ENCODE results near the gene ICA1.

ICA1 gene

GRCh38 chr7:8176370-8177081 is 85.4 kb downstream of the ICA1 start:
- H3K4me1 Mint-ChIP-seq = peaks cover 55% of the 10 kb centered on the region
- no peaks in the 10 kb centered on the region for H3K27me3 Mint-ChIP-seq
- peaks cover 1% of the 10 kb centered on the region for H3K36me3 Mint-ChIP-seq (ENCODE audit: insufficient read depth)
- H3K9me3 Mint-ChIP-seq = no peaks in the 10 kb centered on the region
- peak; percentile 22 to 59 for DNase-seq (ENCODE audit: low spot score in 2 of 2)
- peak overlapping the region; percentile 90 for H3K27ac Mint-ChIP-seq (ENCODE audit: low read depth)
- H3K4me3 Mint-ChIP-seq = peak overlapping the region; percentile 52
- peak; percentile 93 for ATAC-seq (replicated peaks; ENCODE audit: extremely low read depth, poor library complexity, severe bottlenecking)

- peaks cover 55% of the 10 kb centered on the region for H3K4me1 Mint-ChIP-seq
- H3K9me3 Mint-ChIP-seq = no peaks in the 10 kb centered on the region
- ATAC-seq (replicated peaks; ENCODE audit: extremely low read depth, poor library complexity, severe bottlenecking) (no peak), DNase-seq (ENCODE audit: low spot score in 2 of 2) (no peak)
- peak overlapping the region; percentile 90 for H3K27ac Mint-ChIP-seq (ENCODE audit: low read depth)
- peak overlapping the region; percentile 52 for H3K4me3 Mint-ChIP-seq
- peaks cover 1% of the 10 kb centered on the region for H3K36me3 Mint-ChIP-seq (ENCODE audit: insufficient read depth)
- H3K27me3 Mint-ChIP-seq = no peaks in the 10 kb centered on the region
These were observed 86.0 kb downstream of the ICA1 start for GRCh38 chr7:8175929-8176369.

- Mint-ChIP-seq H3K27me3 (no peaks in the 10 kb centered on the region), H3K4me3 (no peak overlapping the region), H3K9me3 (no peaks in the 10 kb centered on the region), H3K4me1 (peaks cover 37% of the 10 kb centered on the region), H3K27ac (ENCODE audit: low read depth) (no peak overlapping the region), H3K36me3 (ENCODE audit: insufficient read depth) (no peaks in the 10 kb centered on the region)
- DNase-seq (ENCODE audit: low spot score in 2 of 2) (no peak), ATAC-seq (replicated peaks; ENCODE audit: extremely low read depth, poor library complexity, severe bottlenecking) (no peak)
These were observed 89.3 kb downstream of the ICA1 start for GRCh38 chr7:8172372-8173354.

- H3K36me3 Mint-ChIP-seq (ENCODE audit: insufficient read depth) = no peaks in the 10 kb centered on the region
- no peak overlapping the region for H3K4me3 Mint-ChIP-seq
- no peaks in the 10 kb centered on the region for H3K9me3 Mint-ChIP-seq
- no peaks in the 10 kb centered on the region for H3K27me3 Mint-ChIP-seq
- H3K27ac Mint-ChIP-seq (ENCODE audit: low read depth) = no peak overlapping the region
- H3K4me1 Mint-ChIP-seq = peaks cover 11% of the 10 kb centered on the region
- ATAC-seq (replicated peaks; ENCODE audit: extremely low read depth, poor library complexity, severe bottlenecking) = no peak
- no peak for DNase-seq (ENCODE audit: low spot score in 2 of 2)
These were observed 92.8 kb downstream of the ICA1 start for GRCh38 chr7:8169171-8169570.

GRCh38 chr7:8168336-8168735 is 93.6 kb downstream of the ICA1 start:
- Mint-ChIP-seq H3K27ac (ENCODE audit: low read depth) (no peak overlapping the region), H3K36me3 (ENCODE audit: insufficient read depth) (no peaks in the 10 kb centered on the region), H3K4me1 (peaks cover 3% of the 10 kb centered on the region), H3K27me3 (no peaks in the 10 kb centered on the region), H3K9me3 (no peaks in the 10 kb centered on the region), H3K4me3 (no peak overlapping the region)
- DNase-seq (ENCODE audit: low spot score in 2 of 2) (no peak), ATAC-seq (replicated peaks; ENCODE audit: extremely low read depth, poor library complexity, severe bottlenecking) (no peak)

GRCh38 chr7:8165150-8165549 is 96.8 kb downstream of the ICA1 start:
- Mint-ChIP-seq H3K4me1 (no peaks in the 10 kb centered on the region), H3K4me3 (no peak overlapping the region), H3K27me3 (no peaks in the 10 kb centered on the region), H3K27ac (ENCODE audit: low read depth) (no peak overlapping the region), H3K36me3 (ENCODE audit: insufficient read depth) (no peaks in the 10 kb centered on the region), H3K9me3 (no peaks in the 10 kb centered on the region)
- ATAC-seq (replicated peaks; ENCODE audit: extremely low read depth, poor library complexity, severe bottlenecking) (no peak), DNase-seq (ENCODE audit: low spot score in 2 of 2) (no peak)

- no peaks in the 10 kb centered on the region for H3K4me1 Mint-ChIP-seq
- H3K27ac Mint-ChIP-seq (ENCODE audit: low read depth) = no peak overlapping the region
- ATAC-seq (replicated peaks; ENCODE audit: extremely low read depth, poor library complexity, severe bottlenecking) = no peak
- H3K27me3 Mint-ChIP-seq = no peaks in the 10 kb centered on the region
- H3K4me3 Mint-ChIP-seq = no peak overlapping the region
- H3K36me3 Mint-ChIP-seq (ENCODE audit: insufficient read depth) = no peaks in the 10 kb centered on the region
- no peak for DNase-seq (ENCODE audit: low spot score in 2 of 2)
- no peaks in the 10 kb centered on the region for H3K9me3 Mint-ChIP-seq
These were observed 99.8 kb downstream of the ICA1 start for GRCh38 chr7:8162181-8162580.

- H3K9me3 Mint-ChIP-seq = no peaks in the 10 kb centered on the region
- H3K4me3 Mint-ChIP-seq = no peak overlapping the region
- H3K27ac Mint-ChIP-seq (ENCODE audit: low read depth) = no peak overlapping the region
- no peaks in the 10 kb centered on the region for H3K4me1 Mint-ChIP-seq
- no peak for ATAC-seq (replicated peaks; ENCODE audit: extremely low read depth, poor library complexity, severe bottlenecking)
- no peaks in the 10 kb centered on the region for H3K36me3 Mint-ChIP-seq (ENCODE audit: insufficient read depth)
- no peak for DNase-seq (ENCODE audit: low spot score in 2 of 2)
- no peaks in the 10 kb centered on the region for H3K27me3 Mint-ChIP-seq
These were observed 100.6 kb downstream of the ICA1 start for GRCh38 chr7:8161364-8161828.

GRCh38 chr7:8160779-8161345 is 101.1 kb downstream of the ICA1 start:
- H3K9me3 Mint-ChIP-seq = no peaks in the 10 kb centered on the region
- no peak overlapping the region for H3K27ac Mint-ChIP-seq (ENCODE audit: low read depth)
- no peaks in the 10 kb centered on the region for H3K36me3 Mint-ChIP-seq (ENCODE audit: insufficient read depth)
- H3K4me3 Mint-ChIP-seq = no peak overlapping the region
- H3K27me3 Mint-ChIP-seq = no peaks in the 10 kb centered on the region
- H3K4me1 Mint-ChIP-seq = no peaks in the 10 kb centered on the region
- ATAC-seq (replicated peaks; ENCODE audit: extremely low read depth, poor library complexity, severe bottlenecking) = no peak
- DNase-seq (ENCODE audit: low spot score in 2 of 2) = no peak

- Mint-ChIP-seq H3K36me3 (ENCODE audit: insufficient read depth) (no peaks in the 10 kb centered on the region), H3K4me3 (no peak overlapping the region), H3K9me3 (no peaks in the 10 kb centered on the region), H3K27ac (ENCODE audit: low read depth) (no peak overlapping the region), H3K4me1 (no peaks in the 10 kb centered on the region), H3K27me3 (no peaks in the 10 kb centered on the region)
- DNase-seq (ENCODE audit: low spot score in 2 of 2) = no peak
- no peak for ATAC-seq (replicated peaks; ENCODE audit: extremely low read depth, poor library complexity, severe bottlenecking)
These were observed 101.7 kb downstream of the ICA1 start for GRCh38 chr7:8160250-8160649.

GRCh38 chr7:8159595-8159994 is 102.4 kb downstream of the ICA1 start:
- no peak overlapping the region for H3K4me3 Mint-ChIP-seq
- DNase-seq (ENCODE audit: low spot score in 2 of 2) (no peak), ATAC-seq (replicated peaks; ENCODE audit: extremely low read depth, poor library complexity, severe bottlenecking) (no peak)
- H3K9me3 Mint-ChIP-seq = no peaks in the 10 kb centered on the region
- no peak overlapping the region for H3K27ac Mint-ChIP-seq (ENCODE audit: low read depth)
- H3K4me1 Mint-ChIP-seq = no peaks in the 10 kb centered on the region
- no peaks in the 10 kb centered on the region for H3K36me3 Mint-ChIP-seq (ENCODE audit: insufficient read depth)
- H3K27me3 Mint-ChIP-seq = no peaks in the 10 kb centered on the region

- Mint-ChIP-seq H3K27me3 (no peaks in the 10 kb centered on the region), H3K36me3 (ENCODE audit: insufficient read depth) (peaks cover 7% of the 10 kb centered on the region), H3K9me3 (peaks cover 9% of the 10 kb centered on the region), H3K4me3 (no peak overlapping the region), H3K4me1 (peaks cover 6% of the 10 kb centered on the region), H3K27ac (ENCODE audit: low read depth) (no peak overlapping the region)
- ATAC-seq (replicated peaks; ENCODE audit: extremely low read depth, poor library complexity, severe bottlenecking) = no peak
- DNase-seq (ENCODE audit: low spot score in 2 of 2) = no peak
These were observed 104.7 kb downstream of the ICA1 start for GRCh38 chr7:8157296-8157695.
